Kidney epithelial cell (primary cell): ENCODE results near the gene ARHGAP22. TPM values are rescaled to one million over a fixed set of nuclear protein-coding genes. Genes with fewer than 3 reads are reported as not detected.
A peak's percentile ranks its signal among the peaks of the same experiment; 100 is the strongest.

Experiments
- DNase-seq: peaks from one replicate; pipeline ENCODE4 v3.0.0-alpha.2; 2010; ENCODE audit warnings: low read depth
- H3K27me3 ChIP-seq: 2 replicates; pipeline ENCODE4 v1.6.0; 2011; ENCODE audit warnings: low read length; ENCODE audit not compliant: control insufficient read depth, insufficient read depth
- H3K36me3 ChIP-seq: 2 replicates; pipeline ENCODE4 v1.5.1; 2011; ENCODE audit warnings: low read length; ENCODE audit not compliant: control insufficient read depth, insufficient read depth
- H3K4me3 ChIP-seq: 2 replicates; pipeline ENCODE4 v1.5.1; 2011; ENCODE audit warnings: low read depth, mild to moderate bottlenecking, control low read depth, low read length
- CTCF ChIP-seq: IDR thresholded peaks from 2 replicates; pipeline ENCODE4 v1.5.1; 2011; ENCODE audit warnings: mild to moderate bottlenecking, moderate library complexity, low read length, control low read depth, inconsistent platforms; ENCODE audit not compliant: insufficient read depth, poor library complexity, severe bottlenecking
- total RNA-seq: library from RNA; depleted of rRNA; stranded (reverse); fragments of >200 nt; gene quantifications from 2 replicates; pipeline ENCODE4 v1.2.3, GENCODE V29; 2015

The ARHGAP22 gene
- total RNA-seq, 1 donor from 2014 or later, result 7.0 TPM

GRCh38 chr10:48526011-48526821 is 78.7 kb downstream of the ARHGAP22 start:
- Histone ChIP-seq H3K27me3 (no peaks in the 10 kb centered on the region), H3K36me3 (no peaks in the 10 kb centered on the region), H3K4me3 (no peak overlapping the region)
- TF ChIP-seq CTCF, result no peak
- DNase-seq, result peak; percentile 61

GRCh38 chr10:48525113-48525512 is 79.8 kb downstream of the ARHGAP22 start:
- no peak for TF ChIP-seq CTCF
- Histone ChIP-seq H3K36me3 (no peaks in the 10 kb centered on the region), H3K27me3 (no peaks in the 10 kb centered on the region), H3K4me3 (no peak overlapping the region)
- no peak for DNase-seq

- DNase-seq, result no peak
- Histone ChIP-seq H3K36me3 (no peaks in the 10 kb centered on the region), H3K4me3 (peak overlapping the region; percentile 50), H3K27me3 (no peaks in the 10 kb centered on the region)
- TF ChIP-seq CTCF, result peak; percentile 29
These were observed 80.8 kb downstream of the ARHGAP22 start for GRCh38 chr10:48523820-48524758.

GRCh38 chr10:48523212-48523819 is 81.6 kb downstream of the ARHGAP22 start:
- Histone ChIP-seq H3K4me3 (peak overlapping the region; percentile 50), H3K36me3 (no peaks in the 10 kb centered on the region), H3K27me3 (no peaks in the 10 kb centered on the region)
- peak; percentile 18 for DNase-seq
- TF ChIP-seq CTCF, result no peak

GRCh38 chr10:48522011-48522765 is 82.7 kb downstream of the ARHGAP22 start:
- DNase-seq, result no peak
- no peak for TF ChIP-seq CTCF
- Histone ChIP-seq H3K4me3 (no peak overlapping the region), H3K27me3 (no peaks in the 10 kb centered on the region), H3K36me3 (peaks cover 1% of the 10 kb centered on the region)
